Midbrain (tissue), 1 donor: Measurements from ENCODE around the gene SPATA33.
"Not testable (repeated sequence)": the region's sequence is repeated elsewhere in the genome, so short reads cannot be mapped to it uniquely, and the experiment has no call there.

Experiments
- DNase-seq: peaks from one replicate; lab custom pipeline; 2025; lab: John Stamatoyannopoulos, UW

The SPATA33 gene

GRCh38 chr16:89664238-89664637, 6.6 kb downstream of the SPATA33 start:
- not testable (repeated sequence) for DNase-seq

- peak; percentile 2 for DNase-seq
Observed at GRCh38 chr16:89667000-89667399, 9.4 kb downstream of the SPATA33 start.

GRCh38 chr16:89667633-89668032, 10.0 kb downstream of the SPATA33 start:
- no peak for DNase-seq

- DNase-seq: no peak
Observed at GRCh38 chr16:89668790-89669158, 11.1 kb downstream of the SPATA33 start.

GRCh38 chr16:89669755-89670154, 12.1 kb downstream of the SPATA33 start:
- DNase-seq: no peak

GRCh38 chr16:89670496-89671431, 13.1 kb downstream of the SPATA33 start:
- no peak for DNase-seq

- DNase-seq: not testable (repeated sequence)
Observed at GRCh38 chr16:89671565-89671964, 13.9 kb downstream of the SPATA33 start.

GRCh38 chr16:89672177-89672941, 14.7 kb downstream of the SPATA33 start:
- DNase-seq: no peak

- DNase-seq: no peak
Observed at GRCh38 chr16:89678258-89678657, 20.6 kb downstream of the SPATA33 start.

GRCh38 chr16:89685916-89686315, 28.3 kb downstream of the SPATA33 start:
- DNase-seq: no peak

GRCh38 chr16:89686520-89687091, 29.0 kb downstream of the SPATA33 start, which contains the start of gene CDK10:
CDK10 (plus strand) TSS chr16:89686689; CDS start chr16:89686711, 22 bp downstream.
- peak; percentile 81 for DNase-seq

- no peak for DNase-seq
Observed at GRCh38 chr16:89687092-89687940, 29.7 kb downstream of the SPATA33 start.

- DNase-seq: no peak
Observed at GRCh38 chr16:89688395-89688794, 30.8 kb downstream of the SPATA33 start.

GRCh38 chr16:89689142-89689541, 31.5 kb downstream of the SPATA33 start:
- no peak for DNase-seq

GRCh38 chr16:89689621-89690020, 32.0 kb downstream of the SPATA33 start:
- DNase-seq: not testable (repeated sequence)

- no peak for DNase-seq
Observed at GRCh38 chr16:89690392-89690901, 32.8 kb downstream of the SPATA33 start.

GRCh38 chr16:89691231-89691985, 33.8 kb downstream of the SPATA33 start:
- no peak for DNase-seq

- no peak for DNase-seq
Observed at GRCh38 chr16:89691986-89692569, 34.4 kb downstream of the SPATA33 start.

GRCh38 chr16:89693289-89693731, 35.7 kb downstream of the SPATA33 start:
- DNase-seq: no peak
